ENCODE results near the gene IFRD1. TPM values are rescaled to one million over a fixed set of nuclear protein-coding genes. Genes with fewer than 3 reads are reported as not detected.

IFRD1 gene
- polyA plus RNA-seq, 1 experiment, result 46.9 TPM

Small RNA genes lying within 50 kb of the gene (small RNA-seq; reads per million reads assigned to genes)
- not detected for gene AC079741.1 (ENCODE audit: insufficient read length, low read depth)

Other genes with a start within 250 kb of the IFRD1 start
- 9.9 and 12.6 TPM in 2 replicates for gene DOCK4, start 244.1 kb upstream of the IFRD1 start, polyA plus RNA-seq (2011; rRNA removed)
- gene ZNF277, start 243.8 kb upstream of the IFRD1 start, polyA plus RNA-seq (2011; rRNA removed), result 18.8 and 30.3 TPM in 2 replicates
- 0.43 and 0.60 TPM in 2 replicates for gene LSMEM1, start 30.5 kb downstream of the IFRD1 start, polyA plus RNA-seq (2011; rRNA removed)